Smooth muscle cell (in vitro differentiated cells): ENCODE results near the gene TSPAN5. TPM values are rescaled to one million over a fixed set of nuclear protein-coding genes. Genes with fewer than 3 reads are reported as not detected.
A peak's percentile ranks its signal among the peaks of the same experiment; 100 is the strongest.

Source experiments
- DNase-seq: peaks from one replicate; lab custom pipeline; 2025; ENCODE audit not compliant: unreplicated experiment; lab: John Stamatoyannopoulos, UW
- H2AFZ ChIP-seq: fragments of 200-600 bp; sonication (generic); 2 replicates; pipeline ENCODE4 v1.6.0; 2016; ENCODE audit warnings: antibody characterized with exemption, low read depth, mild to moderate bottlenecking
- H3F3A ChIP-seq: fragments of 200-600 bp; sonication (generic); 2 replicates; pipeline ENCODE4 v1.6.0; 2017; ENCODE audit warnings: antibody characterized with exemption, low read depth
- H3K27ac ChIP-seq: fragments of 200-600 bp; sonication (generic); 2 replicates; pipeline ENCODE4 v1.5.1; 2016; ENCODE audit warnings: low read depth, mild to moderate bottlenecking
- H3K27me3 ChIP-seq: fragments of 200-600 bp; sonication (generic); 2 replicates; pipeline ENCODE4 v1.6.1; 2016; ENCODE audit warnings: low read depth, mild to moderate bottlenecking
- H3K36me3 ChIP-seq: fragments of 200-600 bp; sonication (generic); 2 replicates; pipeline ENCODE4 v1.5.1; 2016; ENCODE audit warnings: low read depth
- H3K4me1 ChIP-seq: fragments of 200-600 bp; sonication (generic); 2 replicates; pipeline ENCODE4 v1.5.1; 2016; ENCODE audit warnings: low read depth
- H3K4me2 ChIP-seq: fragments of 200-600 bp; sonication (generic); 2 replicates; pipeline ENCODE4 v1.6.0; 2016; ENCODE audit warnings: mild to moderate bottlenecking
- H3K4me3 ChIP-seq: fragments of 200-600 bp; sonication (generic); 2 replicates; pipeline ENCODE4 v1.5.1; 2016; ENCODE audit warnings: mild to moderate bottlenecking
- H3K79me2 ChIP-seq: fragments of 200-600 bp; sonication (generic); 2 replicates; pipeline ENCODE4 v1.6.0; 2016; ENCODE audit warnings: low read depth, mild to moderate bottlenecking
- H3K9ac ChIP-seq: fragments of 200-600 bp; sonication (generic); 2 replicates; pipeline ENCODE4 v1.6.0; 2016; ENCODE audit warnings: low read depth
- H3K9me3 ChIP-seq: fragments of 200-600 bp; sonication (generic); replicated peaks from 2 replicates; pipeline ENCODE4 v1.5.1; 2016; ENCODE audit warnings: low read depth
- H4K20me1 ChIP-seq: fragments of 200-600 bp; sonication (generic); 2 replicates; pipeline ENCODE4 v1.6.0; 2016; ENCODE audit warnings: low read depth
- WGBS: methylation state at CpG from one replicate; pipeline ENCODE4 v1.1.7; 2016; ENCODE audit warnings: low lambda C conversion rate; 5-methylcytosine and 5-hydroxymethylcytosine counted together
- polyA plus RNA-seq: library from polyadenylated mRNA; unstranded; fragments of >200 nt; fragmentation: Nextera tagmentation; extraction: Ambion mirVana; gene quantifications from 2 replicates; pipeline ENCODE4 v1.2.1, GENCODE V29; 2016
- total RNA-seq: library from RNA; depleted of rRNA; stranded (reverse); fragments of >200 nt; gene quantifications from 2 replicates; pipeline ENCODE4 v1.2.3, GENCODE V29; 2014
- TF ChIP-seq, protein P1 (sequence below): fragments of 200-600 bp; sonication (generic); IDR thresholded peaks from 2 replicates; pipeline ENCODE4 v1.5.1; 2017; ENCODE audit warnings: borderline replicate concordance, mild to moderate bottlenecking, antibody characterized with exemption; ENCODE audit not compliant: insufficient read depth, poor library complexity, severe bottlenecking

Gene TSPAN5
- total and polyA plus RNA-seq, 2 experiments from 2014 or later: 28.3 to 35.8 TPM

DNA sequence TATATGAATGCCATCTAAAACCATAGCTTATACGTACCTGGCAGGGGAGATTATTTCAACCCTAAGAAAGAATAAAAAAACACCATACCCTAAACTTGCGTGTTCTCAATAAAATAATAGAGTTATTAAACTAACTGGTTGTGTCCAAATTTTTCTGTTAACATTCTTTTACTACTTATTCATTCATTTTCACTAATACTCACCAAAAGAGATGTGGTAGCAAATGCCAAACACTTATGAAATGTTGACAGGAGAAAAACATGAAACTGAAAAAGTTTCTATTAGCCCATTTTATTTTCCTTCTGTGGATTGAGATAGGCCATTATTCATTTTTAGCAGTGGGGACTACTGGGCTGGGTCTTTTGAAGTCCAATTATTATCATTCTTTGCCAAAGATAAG is 102.0 kb downstream of the TSPAN5 start:
- H2AFZ ChIP-seq: no peak overlapping the region
- WGBS: 96% methylated on average over 2 of the region's 2 CpGs

DNA sequence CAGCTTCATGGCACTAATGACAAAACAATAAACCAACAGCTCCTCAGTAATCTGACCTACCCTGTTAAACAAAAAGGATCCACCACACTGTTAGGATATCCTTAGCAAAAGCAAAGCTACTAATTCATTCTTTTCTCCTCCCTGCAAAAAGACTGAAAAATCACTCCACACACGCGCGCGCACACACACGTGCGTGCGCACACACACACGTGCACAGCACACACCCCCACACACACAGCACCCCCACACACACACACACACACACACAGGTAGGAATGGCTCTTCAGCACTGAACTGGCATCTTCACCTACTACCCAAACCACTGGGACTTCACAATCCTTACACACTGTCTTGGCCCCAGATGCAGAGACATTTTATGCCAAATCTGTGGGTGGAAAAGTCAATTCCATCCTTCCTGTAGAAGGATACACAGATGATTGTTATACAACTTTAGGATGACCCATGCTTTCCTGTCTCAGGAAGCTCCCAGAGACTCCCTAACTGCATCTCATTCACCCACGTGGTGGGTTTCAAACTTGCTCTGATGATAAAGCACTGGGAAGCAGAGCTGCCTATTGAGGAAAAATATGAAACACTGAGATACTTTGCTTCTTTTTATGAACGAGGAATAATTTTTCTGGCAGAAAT is 102.5 kb downstream of the TSPAN5 start:
- H3K79me2 ChIP-seq: peaks cover 94% of the 10 kb centered on the region
- H3K9ac ChIP-seq: no peak overlapping the region
- no peaks in the 10 kb centered on the region for H3K9me3 ChIP-seq
- peaks cover 4% of the 10 kb centered on the region for H4K20me1 ChIP-seq
- H3K4me2 ChIP-seq: peak overlapping the region; percentile 16
- 86% methylated on average over 10 of the region's 10 CpGs for WGBS
- H3K4me1 ChIP-seq: peaks cover 51% of the 10 kb centered on the region
- TF ChIP-seq, protein P1, sequence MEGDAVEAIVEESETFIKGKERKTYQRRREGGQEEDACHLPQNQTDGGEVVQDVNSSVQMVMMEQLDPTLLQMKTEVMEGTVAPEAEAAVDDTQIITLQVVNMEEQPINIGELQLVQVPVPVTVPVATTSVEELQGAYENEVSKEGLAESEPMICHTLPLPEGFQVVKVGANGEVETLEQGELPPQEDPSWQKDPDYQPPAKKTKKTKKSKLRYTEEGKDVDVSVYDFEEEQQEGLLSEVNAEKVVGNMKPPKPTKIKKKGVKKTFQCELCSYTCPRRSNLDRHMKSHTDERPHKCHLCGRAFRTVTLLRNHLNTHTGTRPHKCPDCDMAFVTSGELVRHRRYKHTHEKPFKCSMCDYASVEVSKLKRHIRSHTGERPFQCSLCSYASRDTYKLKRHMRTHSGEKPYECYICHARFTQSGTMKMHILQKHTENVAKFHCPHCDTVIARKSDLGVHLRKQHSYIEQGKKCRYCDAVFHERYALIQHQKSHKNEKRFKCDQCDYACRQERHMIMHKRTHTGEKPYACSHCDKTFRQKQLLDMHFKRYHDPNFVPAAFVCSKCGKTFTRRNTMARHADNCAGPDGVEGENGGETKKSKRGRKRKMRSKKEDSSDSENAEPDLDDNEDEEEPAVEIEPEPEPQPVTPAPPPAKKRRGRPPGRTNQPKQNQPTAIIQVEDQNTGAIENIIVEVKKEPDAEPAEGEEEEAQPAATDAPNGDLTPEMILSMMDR: no peak
- no peaks in the 10 kb centered on the region for H3K36me3 ChIP-seq
- peaks cover 18% of the 10 kb centered on the region for H3F3A ChIP-seq
- no peak overlapping the region for H2AFZ ChIP-seq
- no peak overlapping the region for H3K4me3 ChIP-seq
- DNase-seq: no peak
- no peaks in the 10 kb centered on the region for H3K27me3 ChIP-seq
- peak overlapping the region; percentile 42 for H3K27ac ChIP-seq

More for the DNA sequence above, 102.0 kb downstream of the TSPAN5 start:
- TF ChIP-seq, protein P1: no peak
- no peaks in the 10 kb centered on the region for H3K27me3 ChIP-seq
- peaks cover 22% of the 10 kb centered on the region for H3F3A ChIP-seq
- H4K20me1 ChIP-seq: peaks cover 4% of the 10 kb centered on the region
- peak overlapping the region; percentile 16 for H3K4me2 ChIP-seq
- peak overlapping the region; percentile 42 for H3K27ac ChIP-seq
- no peaks in the 10 kb centered on the region for H3K9me3 ChIP-seq
- peaks cover 96% of the 10 kb centered on the region for H3K79me2 ChIP-seq
- H3K36me3 ChIP-seq: no peaks in the 10 kb centered on the region
- no peak for DNase-seq
- H3K4me3 ChIP-seq: no peak overlapping the region
- no peak overlapping the region for H3K9ac ChIP-seq
- peaks cover 51% of the 10 kb centered on the region for H3K4me1 ChIP-seq

DNA sequence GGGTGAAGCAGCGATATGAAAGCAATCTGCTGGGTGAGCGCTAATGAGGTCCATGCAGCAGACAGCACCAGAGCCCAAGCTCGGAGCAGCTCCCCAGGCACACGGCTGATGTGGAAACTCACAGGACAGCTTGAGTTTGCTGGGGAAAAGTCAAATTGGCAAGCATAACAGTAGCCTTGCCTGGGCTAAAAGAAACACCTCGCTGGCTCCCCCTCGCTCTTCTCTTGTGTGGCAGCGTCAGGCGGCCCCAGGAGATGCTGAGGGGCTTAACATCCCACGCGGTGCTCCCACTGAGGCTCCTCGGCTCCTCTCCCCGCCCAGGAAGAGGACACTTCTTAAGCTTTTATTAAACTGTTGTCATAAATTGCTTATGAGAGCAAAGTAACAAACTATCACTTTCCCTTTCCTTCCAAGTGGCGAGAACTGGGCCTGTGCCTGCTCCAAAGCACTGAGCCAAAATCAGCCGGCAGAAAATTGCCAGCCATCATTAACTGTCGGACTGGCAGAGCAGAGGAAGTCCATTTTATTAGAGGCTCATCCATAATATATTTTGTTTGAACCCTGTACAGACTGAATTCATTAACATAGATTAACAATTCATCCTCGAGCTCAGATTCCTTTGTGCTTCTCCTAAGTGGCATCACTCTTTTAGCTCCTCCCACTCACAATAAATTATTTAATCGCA is 111.4 kb downstream of the TSPAN5 start:
- Histone ChIP-seq H3K9me3 (no peaks in the 10 kb centered on the region), H3K4me2 (peak overlapping the region; percentile 60), H3K4me1 (no peaks in the 10 kb centered on the region), H4K20me1 (peaks cover 16% of the 10 kb centered on the region), H2AFZ (no peak overlapping the region), H3K79me2 (peaks cover 82% of the 10 kb centered on the region), H3K27me3 (no peaks in the 10 kb centered on the region), H3K36me3 (no peaks in the 10 kb centered on the region), H3K9ac (no peak overlapping the region), H3K27ac (no peak overlapping the region), H3F3A (no peaks in the 10 kb centered on the region), H3K4me3 (peak overlapping the region; percentile 15)
- no peak for DNase-seq
- TF ChIP-seq, protein P1: no peak
- 67% methylated on average over 17 of the region's 17 CpGs for WGBS
